K562 (cell line): ENCODE measurements around the gene KPNA3. TPM values are rescaled to one million over a fixed set of nuclear protein-coding genes. Genes with fewer than 3 reads are reported as not detected.
A peak's percentile ranks its signal among the peaks of the same experiment; 100 is the strongest.

Source experiments
- ATAC-seq: fragments of 200-7000 bp; cut with Tn5 transposase; 3 replicates; pipeline ENCODE4 v1.9.1; 2020; ENCODE audit warnings: moderate library complexity
- BruUV-seq: library from RNA; stranded (reverse); fragments of 400-500 nt; replicated peaks from 2 replicates; lab custom pipeline; 2021; lab: Mats Ljungman, UMichigan
- CTCF ChIA-PET: fragments of 300-600 bp; formaldehyde crosslinking; extraction: SDS; loops from one replicate; lab custom pipeline; 2021; ENCODE audit warnings: low intra/inter-chr PET ratio; lab: Yijun Ruan, JAX
- POLR2A ChIA-PET: fragments of 300-600, 350-650 bp; sonication (Branson Sonifier 250); formaldehyde crosslinking; extraction: SDS; loops from one replicate; lab custom pipeline; 2021; ENCODE audit warnings: antibody characterized with exemption, inconsistent platforms; lab: Yijun Ruan, JAX
- DNase-seq, 4 experiments: peaks; one replicate each; pipeline versions ENCODE4 v3.0.0 to v3.0.0-alpha.2; 2011 to 2018; ENCODE audit warnings: low spot score in 3 of 4, mixed read lengths in 3 of 4; ENCODE audit errors: extremely low read depth in 1 of 4
- FAIRE-seq: peaks from 2 replicates; lab custom pipeline; 2011; peaks lifted over from hg19 to GRCh38; lab: Jason Lieb, UNC
- H2AFZ ChIP-seq: 2 replicates; pipeline ENCODE4 v1.6.0; 2011; ENCODE audit warnings: low read depth, low read length, control low read depth, inconsistent platforms
- H3K27ac ChIP-seq: fragments of 200-600 bp; 3 replicates; pipeline ENCODE4 v1.8.0; 2011; ENCODE audit warnings: low read depth, mild to moderate bottlenecking, control low read depth, inconsistent platforms, low read length, moderate library complexity, mixed read lengths; ENCODE audit errors: extremely low read depth
- H3K27me3 ChIP-seq, 2 experiments: fragments of 300-600 bp in 1 of 2; 2 replicates in 1 of 2; 3 replicates in 1 of 2; pipeline versions ENCODE4 v1.6.0 to v1.8.0; 2011; ENCODE audit warnings: inconsistent platforms in 2 of 2, low read length in 2 of 2, mild to moderate bottlenecking in 1 of 2, mixed read lengths in 1 of 2, moderate library complexity in 1 of 2; ENCODE audit not compliant: control insufficient read depth in 2 of 2, insufficient read depth in 2 of 2
- H3K36me3 ChIP-seq: fragments of 300-600 bp; 3 replicates; pipeline ENCODE4 v1.8.0; 2011; ENCODE audit warnings: mild to moderate bottlenecking, low read length, inconsistent platforms; ENCODE audit not compliant: control insufficient read depth, insufficient read depth
- H3K4me1 ChIP-seq, 2 experiments: fragments of 200-600 bp in 1 of 2; replicated peaks in 1 of 2; 2 replicates in 1 of 2; 3 replicates in 1 of 2; pipeline versions ENCODE4 v1.5.1 to v1.8.0; 2011; ENCODE audit warnings: inconsistent platforms in 2 of 2, low read length in 2 of 2, mild to moderate bottlenecking in 1 of 2, mixed read lengths in 1 of 2, moderate library complexity in 1 of 2; ENCODE audit not compliant: control insufficient read depth in 2 of 2, insufficient read depth in 2 of 2
- H3K4me2 ChIP-seq: 2 replicates; pipeline ENCODE4 v1.6.1; 2011; ENCODE audit warnings: low read length, control low read depth, inconsistent platforms, mixed read lengths; ENCODE audit not compliant: insufficient read depth
- H3K4me3 ChIP-seq: fragments of 200-600 bp; sonication (generic), shearing (Covaris generic); 2 replicates; pipeline ENCODE4 v1.5.1; 2016; ENCODE audit warnings: control low read depth, inconsistent platforms
- H3K79me2 ChIP-seq: fragments of 200-600 bp; 3 replicates; pipeline ENCODE4 v1.8.0; 2011; ENCODE audit warnings: low read length, inconsistent platforms; ENCODE audit not compliant: control insufficient read depth, insufficient read depth
- H3K9ac ChIP-seq, 2 experiments: 2 replicates each; pipeline versions ENCODE4 v1.6.0 to v1.6.1; 2011; ENCODE audit warnings: low read depth in 2 of 2, low read length in 2 of 2, control low read depth in 1 of 2, inconsistent platforms in 1 of 2, mild to moderate bottlenecking in 1 of 2, mixed read lengths in 1 of 2; ENCODE audit not compliant: insufficient read depth in 1 of 2
- H3K9me1 ChIP-seq: one replicate; pipeline ENCODE4 v1.6.0; 2011; ENCODE audit warnings: inconsistent platforms, mild to moderate bottlenecking, low read length, moderate library complexity; ENCODE audit not compliant: control insufficient read depth, insufficient read depth
- H3K9me3 ChIP-seq: replicated peaks from 2 replicates; pipeline ENCODE4 v1.5.1; 2011; ENCODE audit warnings: low read depth, low read length, inconsistent platforms; ENCODE audit not compliant: control insufficient read depth, insufficient read depth
- H4K20me1 ChIP-seq: replicated peaks from 2 replicates; pipeline ENCODE4 v1.6.1; 2011; ENCODE audit warnings: low read length, inconsistent platforms, mixed read lengths; ENCODE audit not compliant: control insufficient read depth, insufficient read depth
- ATF3 ChIP-seq, 2 experiments: fragments of 450-650 bp in 1 of 2; sonication (generic) in 1 of 2; formaldehyde crosslinking in 1 of 2; IDR thresholded peaks in 1 of 2; conservative IDR thresholded peaks in 1 of 2; 2 replicates each; pipeline versions ENCODE4 v1.6.1 to v1.8.1; 2016 to 2023; ENCODE audit warnings: mild to moderate bottlenecking in 2 of 2, moderate library complexity in 2 of 2, inconsistent platforms in 1 of 2, missing genetic modification reagents in 1 of 2
- CREB1 ChIP-seq, 2 experiments: sonication (generic) in 1 of 2; formaldehyde crosslinking in 1 of 2; IDR thresholded peaks; 2 replicates each; pipeline versions ENCODE4 v1.6.1 to v1.8.0; 2012 to 2022; ENCODE audit warnings: inconsistent platforms in 1 of 2, mild to moderate bottlenecking in 1 of 2, missing genetic modification reagents in 1 of 2, moderate library complexity in 1 of 2
- EGR1 ChIP-seq: fragments of 450-650 bp; conservative IDR thresholded peaks from 2 replicates; pipeline ENCODE4 v1.6.1; 2017; ENCODE audit warnings: mild to moderate bottlenecking
- NRF1 ChIP-seq, 2 experiments: fragments of 450-650 bp; IDR thresholded peaks in 1 of 2; conservative IDR thresholded peaks in 1 of 2; 2 replicates each; pipeline ENCODE4 v1.6.1; 2014; ENCODE audit warnings: mild to moderate bottlenecking in 2 of 2
- SRF ChIP-seq, 2 experiments: fragments of 250-450, 450-650 bp in 1 of 2; sonication (Bioruptor Pico) in 1 of 2; sonication (generic) in 1 of 2; formaldehyde crosslinking; IDR thresholded peaks; 2 replicates each; pipeline versions ENCODE4 v1.5.0 to v1.5.1; 2020 to 2022; ENCODE audit warnings: mild to moderate bottlenecking in 1 of 2, missing genetic modification reagents in 1 of 2
- ZNF24 ChIP-seq: fragments of 450-650 bp; IDR thresholded peaks from 2 replicates; pipeline ENCODE4 v1.6.1; 2016
- ZNF316 ChIP-seq: fragments of 450-650 bp; IDR thresholded peaks from 2 replicates; pipeline ENCODE4 v1.6.1; 2016
- WGBS: fragments of 100-300 bp; shearing (Covaris generic); methylation state at CpG from one replicate; pipeline ENCODE4 v1.1.6; 2016; ENCODE audit warnings: low coverage, mixed read lengths; ENCODE audit not compliant: insufficient coverage; ENCODE audit errors: missing lambda C conversion rate; 5-methylcytosine and 5-hydroxymethylcytosine counted together
- in situ Hi-C: fragments of 300-500 bp; cut with MboI; formaldehyde crosslinking; loops from 4 replicates; pipeline ENCODE4 v1.15.0; 2018; ENCODE audit warnings: inconsistent platforms, mixed read lengths
- intact Hi-C: fragments of 100-400 bp; cut with micrococcal nuclease; formaldehyde crosslinking; loops from 2 replicates; pipeline ENCODE4 v1.14.2; 2022
- polyA plus RNA-seq, 8 experiments: library from polyadenylated mRNA; depleted of rRNA in 4 of 8; stranded (reverse) in 5 of 8; unstranded in 3 of 8; fragments of >200 nt; fragmentation: Nextera tagmentation in 2 of 8; fragmentation: Illumina TruSeq in 1 of 8; extraction: Ambion mirVana in 2 of 8; extraction: Trizol in 1 of 8; gene quantifications; 2 replicates each; pipeline versions ENCODE4 v1.2.1 to v1.2.3, GENCODE V29; 2011 to 2014; ENCODE audit warnings: inconsistent platforms in 1 of 8, missing spikeins in 1 of 8
- total RNA-seq, 7 experiments: library from RNA; depleted of rRNA in 6 of 7; stranded (reverse); fragments of >200 nt in 6 of 7; fragmentation: Illumina TruSeq in 2 of 7; extraction: Trizol in 2 of 7; gene quantifications; 2 replicates each; pipeline versions ENCODE4 v1.2.1 to v1.2.3, GENCODE V29; 2011 to 2021; ENCODE audit warnings: low replicate concordance in 1 of 7

The KPNA3 gene
- total and polyA plus RNA-seq, 9 of the 15 experiments (the other 6 are each of a cell fraction or from before 2014, with no cell fraction given) = 8.5 to 23.4 (median 15.7) TPM

GRCh38 chr13:49810567-49811526, 18.4 kb upstream of the KPNA3 start:
- TF ChIP-seq CREB1 (IDR thresholded peaks at IDR 0.05) (no peak), CREB1 (CRISPR knock-in tag; IDR thresholded peaks at IDR 0.05) (no peak), EGR1 (0 out of 2 replicates have a peak, but pooled peaks have one; percentile 10), ZNF24 (no peak), NRF1 (conservative IDR thresholded peaks at IDR 0.05 in 1 of 2, IDR thresholded peaks at IDR 0.05 in 1 of 2) (no peak), SRF (CRISPR knock-in tag; IDR thresholded peaks at IDR 0.05) (no peak), ZNF316 (peak; percentile 34; the same call in 1 of the 2 replicates), ATF3 (IDR thresholded peaks at IDR 0.05) (peak; percentile 54), ATF3 (CRISPR knock-in tag; conservative IDR thresholded peaks at IDR 0.05) (no peak)
- no peaks in the 10 kb centered on the region; a peak in 2 of 5 replicates for H3K4me1 ChIP-seq
- WGBS = 17% methylated on average over 5 of the region's 6 CpGs
- H3K36me3 ChIP-seq = no peaks in the 10 kb centered on the region
- H3K9me1 ChIP-seq = no peaks in the 10 kb centered on the region
- FAIRE-seq (no peak), DNase-seq (no peak), ATAC-seq (peak; percentile 33; the same call in 1 of the 3 replicates)
- in situ Hi-C loops = no loop called here
- no peaks in the 10 kb centered on the region for H4K20me1 ChIP-seq
- no peak overlapping the region for H3K27ac ChIP-seq
- no peaks in the 10 kb centered on the region for H3K9me3 ChIP-seq
- H3K4me2 ChIP-seq = no peak overlapping the region
- CTCF ChIA-PET = no interaction called here
- H3K9ac ChIP-seq = no peak overlapping the region
- no peak overlapping the region for H2AFZ ChIP-seq
- intact Hi-C loops = no loop called here
- H3K4me3 ChIP-seq = no peak overlapping the region
- no TSS peak for BruUV-seq
- peaks cover 14 to 20% of the 10 kb centered on the region in 2 experiments; a peak in 3 of 5 replicates for H3K27me3 ChIP-seq
- POLR2A ChIA-PET = interaction anchor here (1.0 kb wide), 1 partner anchor 9 kb away, joined by 5 read pairs; no protein-coding TSS in a partner anchor
- no peaks in the 10 kb centered on the region for H3K79me2 ChIP-seq
